ENCODE data around the gene UBE2E3.

Gene UBE2E3

GRCh38 chr2:181070119-181070835 is 89.9 kb downstream of the UBE2E3 start:
- no peaks in the 10 kb centered on the region for H3K9me2 ChIP-seq (replicated peaks; ENCODE audit: low read depth, low read length)
- no peaks in the 10 kb centered on the region for H3K9me3 ChIP-seq (ENCODE audit: insufficient read depth, low read depth, low read length)
- no peaks in the 10 kb centered on the region for H4K20me1 ChIP-seq (ENCODE audit: insufficient read depth, low read length, poor library complexity, severe bottlenecking)
- no peak overlapping the region for H3K4me3 ChIP-seq (ENCODE audit: low read length, poor library complexity, severe bottlenecking)
- no peak overlapping the region for H3K4me2 ChIP-seq (ENCODE audit: low read depth, low read length, poor library complexity, severe bottlenecking)
- no peak overlapping the region for H3K9ac ChIP-seq (ENCODE audit: low read depth, low read length, poor library complexity, severe bottlenecking)
- H3K79me2 ChIP-seq (ENCODE audit: insufficient read depth, low read length): no peaks in the 10 kb centered on the region
- H2AFZ ChIP-seq (ENCODE audit: low read length): no peak overlapping the region
- H3K4me1 ChIP-seq (ENCODE audit: insufficient read depth, low read length, poor library complexity, severe bottlenecking): no peaks in the 10 kb centered on the region
- H3K27me3 ChIP-seq (ENCODE audit: insufficient read depth, low read length, poor library complexity, severe bottlenecking): no peaks in the 10 kb centered on the region
- no peak for TF ChIP-seq EZH2phosphoT487 (IDR thresholded peaks at IDR 0.05; ENCODE audit: borderline replicate concordance)
- TF ChIP-seq, protein P1, sequence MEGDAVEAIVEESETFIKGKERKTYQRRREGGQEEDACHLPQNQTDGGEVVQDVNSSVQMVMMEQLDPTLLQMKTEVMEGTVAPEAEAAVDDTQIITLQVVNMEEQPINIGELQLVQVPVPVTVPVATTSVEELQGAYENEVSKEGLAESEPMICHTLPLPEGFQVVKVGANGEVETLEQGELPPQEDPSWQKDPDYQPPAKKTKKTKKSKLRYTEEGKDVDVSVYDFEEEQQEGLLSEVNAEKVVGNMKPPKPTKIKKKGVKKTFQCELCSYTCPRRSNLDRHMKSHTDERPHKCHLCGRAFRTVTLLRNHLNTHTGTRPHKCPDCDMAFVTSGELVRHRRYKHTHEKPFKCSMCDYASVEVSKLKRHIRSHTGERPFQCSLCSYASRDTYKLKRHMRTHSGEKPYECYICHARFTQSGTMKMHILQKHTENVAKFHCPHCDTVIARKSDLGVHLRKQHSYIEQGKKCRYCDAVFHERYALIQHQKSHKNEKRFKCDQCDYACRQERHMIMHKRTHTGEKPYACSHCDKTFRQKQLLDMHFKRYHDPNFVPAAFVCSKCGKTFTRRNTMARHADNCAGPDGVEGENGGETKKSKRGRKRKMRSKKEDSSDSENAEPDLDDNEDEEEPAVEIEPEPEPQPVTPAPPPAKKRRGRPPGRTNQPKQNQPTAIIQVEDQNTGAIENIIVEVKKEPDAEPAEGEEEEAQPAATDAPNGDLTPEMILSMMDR (conservative IDR thresholded peaks at IDR 0.05; ENCODE audit: low read length): no peak
- H3F3A ChIP-seq (ENCODE audit: low read depth): no peaks in the 10 kb centered on the region
- no peaks in the 10 kb centered on the region for H3K36me3 ChIP-seq (ENCODE audit: insufficient read depth, low read length)

GRCh38 chr2:181070836-181071200 is 90.4 kb downstream of the UBE2E3 start:
- Histone ChIP-seq H4K20me1 (ENCODE audit: insufficient read depth, low read length, poor library complexity, severe bottlenecking) (no peaks in the 10 kb centered on the region), H3K4me3 (ENCODE audit: low read length, poor library complexity, severe bottlenecking) (no peak overlapping the region), H3K4me1 (ENCODE audit: insufficient read depth, low read length, poor library complexity, severe bottlenecking) (no peaks in the 10 kb centered on the region), H3K36me3 (ENCODE audit: insufficient read depth, low read length) (no peaks in the 10 kb centered on the region), H3K79me2 (ENCODE audit: insufficient read depth, low read length) (no peaks in the 10 kb centered on the region), H2AFZ (ENCODE audit: low read length) (no peak overlapping the region), H3K27me3 (ENCODE audit: insufficient read depth, low read length, poor library complexity, severe bottlenecking) (no peaks in the 10 kb centered on the region), H3K4me2 (ENCODE audit: low read depth, low read length, poor library complexity, severe bottlenecking) (no peak overlapping the region), H3F3A (ENCODE audit: low read depth) (no peaks in the 10 kb centered on the region), H3K9me3 (ENCODE audit: insufficient read depth, low read depth, low read length) (no peaks in the 10 kb centered on the region), H3K9ac (ENCODE audit: low read depth, low read length, poor library complexity, severe bottlenecking) (no peak overlapping the region), H3K9me2 (replicated peaks; ENCODE audit: low read depth, low read length) (no peaks in the 10 kb centered on the region)
- TF ChIP-seq EZH2phosphoT487 (IDR thresholded peaks at IDR 0.05; ENCODE audit: borderline replicate concordance): no peak
- TF ChIP-seq, protein P1 (conservative IDR thresholded peaks at IDR 0.05; ENCODE audit: low read length): no peak

DNA sequence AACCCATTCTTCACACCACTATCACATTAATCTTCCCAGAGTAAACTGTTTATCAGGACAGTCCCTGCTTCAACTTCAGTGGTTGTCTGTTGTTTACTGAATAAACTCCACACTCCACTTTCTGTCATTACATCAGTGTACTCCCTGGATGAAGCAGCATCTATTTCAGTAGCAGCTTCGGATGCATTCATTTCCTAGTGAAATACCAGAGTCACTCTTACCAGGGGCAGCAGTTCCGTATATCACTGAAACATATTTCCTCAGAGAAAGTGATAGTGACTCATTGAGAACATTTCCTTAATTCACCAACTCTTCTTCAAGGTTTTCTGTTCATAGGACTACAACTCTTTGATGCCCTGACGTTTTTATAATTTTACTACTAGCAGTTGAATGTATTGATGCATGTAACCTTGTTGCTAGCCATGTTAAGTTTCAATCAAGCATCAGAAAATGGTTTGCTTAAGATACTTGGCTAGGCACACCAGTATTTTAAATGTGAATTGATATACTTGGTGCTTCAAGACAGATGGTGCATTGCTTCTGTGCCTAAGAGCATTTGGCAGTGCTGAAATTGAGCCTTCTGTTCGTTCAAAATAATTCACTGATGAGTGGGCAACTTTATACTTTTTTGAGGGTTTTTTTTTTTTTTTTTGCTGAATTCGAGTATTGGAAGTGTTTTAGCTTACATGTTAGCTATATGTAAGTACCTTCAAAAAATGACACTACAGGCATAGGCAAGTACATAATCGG is 92.3 kb downstream of the UBE2E3 start:
- no peak for TF ChIP-seq EZH2phosphoT487 (IDR thresholded peaks at IDR 0.05; ENCODE audit: borderline replicate concordance)
- TF ChIP-seq, protein P1 (conservative IDR thresholded peaks at IDR 0.05; ENCODE audit: low read length): no peak
- Histone ChIP-seq H3K4me2 (ENCODE audit: low read depth, low read length, poor library complexity, severe bottlenecking) (no peak overlapping the region), H3K4me1 (ENCODE audit: insufficient read depth, low read length, poor library complexity, severe bottlenecking) (peaks cover 5% of the 10 kb centered on the region)

More for the DNA sequence above, 92.3 kb downstream of the UBE2E3 start:
- Histone ChIP-seq H4K20me1 (ENCODE audit: insufficient read depth, low read length, poor library complexity, severe bottlenecking) (no peaks in the 10 kb centered on the region), H3K79me2 (ENCODE audit: insufficient read depth, low read length) (no peaks in the 10 kb centered on the region), H3K36me3 (ENCODE audit: insufficient read depth, low read length) (no peaks in the 10 kb centered on the region), H3K9ac (ENCODE audit: low read depth, low read length, poor library complexity, severe bottlenecking) (no peak overlapping the region), H2AFZ (ENCODE audit: low read length) (0 out of 2 replicates have a peak overlapping the region, but pooled peaks have one; percentile 3), H3K4me3 (ENCODE audit: low read length, poor library complexity, severe bottlenecking) (no peak overlapping the region), H3K27me3 (ENCODE audit: insufficient read depth, low read length, poor library complexity, severe bottlenecking) (no peaks in the 10 kb centered on the region), H3K9me2 (replicated peaks; ENCODE audit: low read depth, low read length) (no peaks in the 10 kb centered on the region), H3F3A (ENCODE audit: low read depth) (no peaks in the 10 kb centered on the region), H3K9me3 (ENCODE audit: insufficient read depth, low read depth, low read length) (no peaks in the 10 kb centered on the region)

Measured in Loucy (cell line).